Vagina (tissue), 2 donors: ENCODE data around the gene GATB. TPM values are rescaled to one million over a fixed set of nuclear protein-coding genes. Genes with fewer than 3 reads are reported as not detected.

Source experiments
- DNase-seq, 2 donors: peaks; one replicate each; pipeline ENCODE4 v3.0.0-alpha.2; 2017; ENCODE audit errors: extremely low spot score in 2 of 2
- H3K27ac ChIP-seq: fragments of 200-600 bp; sonication (generic); one replicate; pipeline ENCODE4 v1.5.1; 2019
- H3K27me3 ChIP-seq: fragments of 200-600 bp; sonication (generic); one replicate; pipeline ENCODE4 v1.5.1; 2019
- H3K36me3 ChIP-seq, 2 donors: fragments of 200-600 bp; sonication (generic); one replicate each; pipeline ENCODE4 v1.5.1; 2017 to 2019
- H3K4me1 ChIP-seq: fragments of 200-600 bp; sonication (generic); one replicate; pipeline ENCODE4 v1.5.1; 2019
- H3K4me3 ChIP-seq, 2 donors: fragments of 200-600 bp; sonication (generic); 1 replicate in 1 of 2; 2 replicates in 1 of 2; pipeline ENCODE4 v1.5.1; 2016 to 2019
- H3K9me3 ChIP-seq: fragments of 200-600 bp; sonication (generic); one replicate; pipeline ENCODE4 v1.5.1; 2019
- POLR2A ChIP-seq, 2 donors: fragments of 450-650 bp; IDR thresholded peaks; one replicate each; pipeline ENCODE4 v1.6.1; 2017; ENCODE audit warnings: antibody characterized with exemption in 2 of 2, mild to moderate bottlenecking in 2 of 2, moderate library complexity in 2 of 2
- POLR2AphosphoS5 ChIP-seq, 2 donors: sonication (generic); formaldehyde crosslinking; IDR thresholded peaks; one replicate each; pipeline ENCODE4 v1.9.0; 2017; ENCODE audit warnings: antibody characterized with exemption in 2 of 2, mild to moderate bottlenecking in 2 of 2, low read depth in 1 of 2; ENCODE audit not compliant: insufficient read depth in 1 of 2
- intact Hi-C: fragments of 100-400 bp; cut with DNase I; formaldehyde crosslinking; loops from one replicate; pipeline ENCODE4 v1.15.1; 2023
- total RNA-seq: library from RNA; depleted of rRNA; stranded (reverse); fragments of >200 nt; gene quantifications from one replicate; pipeline ENCODE4 v1.2.3, GENCODE V29; 2016
- TF ChIP-seq, protein P1 (sequence below), 3 experiments: fragments of 450-650 bp in 2 of 3; fragments of 200-600 bp in 1 of 3; sonication (generic) in 1 of 3; IDR thresholded peaks; one replicate each; pipeline ENCODE4 v1.5.1; 2017 to 2019; ENCODE audit warnings: antibody characterized with exemption in 3 of 3, mild to moderate bottlenecking in 2 of 3, moderate library complexity in 2 of 3

Gene GATB
- total RNA-seq, 1 donor from 2014 or later, result 17.7 TPM

- no peak for DNase-seq
Observed at GRCh38 chr4:151788021-151788420, 27.2 kb upstream of the GATB start.

DNA sequence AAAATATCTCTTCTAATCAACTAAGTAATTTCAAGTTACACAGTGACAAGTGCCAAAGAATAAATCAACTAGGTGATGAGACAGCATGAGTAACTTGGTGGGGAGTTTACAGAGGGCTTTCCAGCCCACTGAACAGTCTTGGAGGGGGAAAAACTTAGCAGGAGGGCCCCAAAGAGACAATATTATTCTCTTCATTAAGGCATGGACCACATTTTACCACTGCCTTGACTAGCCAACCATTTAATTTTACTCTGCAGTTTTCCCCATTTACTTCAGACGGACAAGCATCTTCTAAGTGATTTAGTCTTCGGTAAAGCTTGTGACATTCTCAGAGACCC, 25.3 kb upstream of the GATB start:
- H3K27ac ChIP-seq, result no peak overlapping the region
- no peaks in the 10 kb centered on the region for H3K9me3 ChIP-seq
- no peaks in the 10 kb centered on the region for H3K36me3 ChIP-seq
- DNase-seq, result no peak
- H3K4me1 ChIP-seq, result no peaks in the 10 kb centered on the region
- TF ChIP-seq POLR2A (IDR thresholded peaks at IDR 0.05) (no peak), POLR2AphosphoS5 (IDR thresholded peaks at IDR 0.05; ENCODE audit: insufficient read depth in 1 of 2, low read depth in 1 of 2) (no peak)
- TF ChIP-seq, protein P1, sequence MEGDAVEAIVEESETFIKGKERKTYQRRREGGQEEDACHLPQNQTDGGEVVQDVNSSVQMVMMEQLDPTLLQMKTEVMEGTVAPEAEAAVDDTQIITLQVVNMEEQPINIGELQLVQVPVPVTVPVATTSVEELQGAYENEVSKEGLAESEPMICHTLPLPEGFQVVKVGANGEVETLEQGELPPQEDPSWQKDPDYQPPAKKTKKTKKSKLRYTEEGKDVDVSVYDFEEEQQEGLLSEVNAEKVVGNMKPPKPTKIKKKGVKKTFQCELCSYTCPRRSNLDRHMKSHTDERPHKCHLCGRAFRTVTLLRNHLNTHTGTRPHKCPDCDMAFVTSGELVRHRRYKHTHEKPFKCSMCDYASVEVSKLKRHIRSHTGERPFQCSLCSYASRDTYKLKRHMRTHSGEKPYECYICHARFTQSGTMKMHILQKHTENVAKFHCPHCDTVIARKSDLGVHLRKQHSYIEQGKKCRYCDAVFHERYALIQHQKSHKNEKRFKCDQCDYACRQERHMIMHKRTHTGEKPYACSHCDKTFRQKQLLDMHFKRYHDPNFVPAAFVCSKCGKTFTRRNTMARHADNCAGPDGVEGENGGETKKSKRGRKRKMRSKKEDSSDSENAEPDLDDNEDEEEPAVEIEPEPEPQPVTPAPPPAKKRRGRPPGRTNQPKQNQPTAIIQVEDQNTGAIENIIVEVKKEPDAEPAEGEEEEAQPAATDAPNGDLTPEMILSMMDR (IDR thresholded peaks at IDR 0.05), result no peak
- H3K27me3 ChIP-seq, result no peaks in the 10 kb centered on the region
- intact Hi-C loops, result no loop called here
- no peak overlapping the region for H3K4me3 ChIP-seq

More at GRCh38 chr4:151788021-151788420, 27.2 kb upstream of the GATB start:
- no peak for TF ChIP-seq POLR2AphosphoS5 (IDR thresholded peaks at IDR 0.05; ENCODE audit: insufficient read depth in 1 of 2, low read depth in 1 of 2)
- TF ChIP-seq POLR2A (IDR thresholded peaks at IDR 0.05), result no peak
- TF ChIP-seq, protein P1 (IDR thresholded peaks at IDR 0.05), result no peak
- intact Hi-C loops, result no loop called here
- Histone ChIP-seq H3K36me3 (no peaks in the 10 kb centered on the region), H3K4me3 (no peak overlapping the region), H3K4me1 (no peaks in the 10 kb centered on the region), H3K27ac (no peak overlapping the region), H3K27me3 (no peaks in the 10 kb centered on the region), H3K9me3 (no peaks in the 10 kb centered on the region)

DNA sequence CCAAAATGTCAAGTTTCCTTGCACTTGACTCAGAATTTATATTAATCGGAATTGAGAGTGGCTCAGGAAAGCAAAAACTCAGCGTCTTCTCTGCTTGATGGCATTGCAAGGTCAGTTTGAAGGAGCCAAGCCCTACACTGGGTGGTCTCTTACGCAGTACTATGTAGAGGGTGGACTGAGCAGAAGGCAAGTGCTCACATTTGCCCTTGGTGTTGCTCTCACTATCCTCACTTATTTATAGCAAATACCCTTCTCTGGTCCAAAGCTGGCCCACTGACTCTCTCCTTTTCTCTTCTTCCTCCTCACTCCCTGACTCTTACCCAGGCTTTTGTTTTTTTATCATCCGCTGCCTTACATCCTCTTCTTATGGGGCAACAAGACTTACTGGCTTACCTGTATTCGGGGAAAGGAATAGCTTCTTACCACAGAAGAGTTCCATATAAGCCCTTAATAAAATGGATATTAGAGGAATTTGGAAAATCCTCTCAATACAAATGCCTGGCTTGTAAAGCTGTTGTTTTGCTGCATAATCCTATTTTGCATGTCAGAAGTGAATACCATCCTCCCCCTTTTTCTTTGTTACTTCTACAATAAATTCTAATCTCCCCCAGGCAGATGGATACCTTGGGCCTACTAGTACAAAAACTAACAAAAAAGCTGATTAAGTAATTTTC, 24.8 kb upstream of the GATB start:
- TF ChIP-seq POLR2A (IDR thresholded peaks at IDR 0.05), result no peak
- no peak for TF ChIP-seq POLR2AphosphoS5 (IDR thresholded peaks at IDR 0.05; ENCODE audit: insufficient read depth in 1 of 2, low read depth in 1 of 2)
- TF ChIP-seq, protein P1 (IDR thresholded peaks at IDR 0.05), result no peak
- Histone ChIP-seq H3K36me3 (no peaks in the 10 kb centered on the region), H3K27me3 (no peaks in the 10 kb centered on the region), H3K27ac (no peak overlapping the region), H3K4me1 (no peaks in the 10 kb centered on the region), H3K9me3 (no peaks in the 10 kb centered on the region), H3K4me3 (no peak overlapping the region)
- DNase-seq, result no peak
- intact Hi-C loops, result no loop called here

DNA sequence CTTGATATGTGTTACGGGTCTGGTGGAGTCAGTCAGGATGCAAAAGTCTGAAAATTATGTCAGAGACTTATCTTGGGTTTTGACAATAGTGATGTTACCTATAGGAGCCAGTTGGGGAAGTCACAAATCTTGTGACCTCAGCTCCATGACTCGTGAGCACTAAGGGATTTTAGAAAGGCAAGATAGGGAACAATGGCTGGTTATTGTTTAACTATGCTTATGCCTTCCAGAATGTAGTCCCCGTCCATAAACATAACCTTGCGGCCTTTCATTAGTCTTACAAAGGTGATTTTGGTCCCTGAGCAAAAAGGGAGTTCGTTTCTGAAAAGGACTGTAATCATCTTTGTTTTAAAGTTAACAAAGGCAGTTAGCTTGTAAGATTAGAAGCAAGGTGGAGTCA, 23.9 kb upstream of the GATB start:
- intact Hi-C loops, result no loop called here
- no peak overlapping the region for H3K27ac ChIP-seq
- no peaks in the 10 kb centered on the region for H3K36me3 ChIP-seq
- H3K9me3 ChIP-seq, result no peaks in the 10 kb centered on the region
- H3K4me1 ChIP-seq, result no peaks in the 10 kb centered on the region
- TF ChIP-seq, protein P1 (IDR thresholded peaks at IDR 0.05), result no peak
- TF ChIP-seq POLR2AphosphoS5 (IDR thresholded peaks at IDR 0.05; ENCODE audit: insufficient read depth in 1 of 2, low read depth in 1 of 2) (no peak), POLR2A (IDR thresholded peaks at IDR 0.05) (no peak)
- H3K4me3 ChIP-seq, result no peak overlapping the region
- DNase-seq, result no peak
- no peaks in the 10 kb centered on the region for H3K27me3 ChIP-seq

- Histone ChIP-seq H3K4me1 (no peaks in the 10 kb centered on the region), H3K9me3 (no peaks in the 10 kb centered on the region), H3K27me3 (no peaks in the 10 kb centered on the region), H3K4me3 (no peak overlapping the region), H3K27ac (no peak overlapping the region), H3K36me3 (no peaks in the 10 kb centered on the region)
- DNase-seq, result no peak
- TF ChIP-seq, protein P1 (IDR thresholded peaks at IDR 0.05), result no peak
- intact Hi-C loops, result no loop called here
Observed at GRCh38 chr4:151783867-151784266, 23.1 kb upstream of the GATB start.
